CD4-positive, alpha-beta T cell treated with Interleukin-4 for 4 hours (primary cell): ENCODE results near the gene AGMO.

Experiments
- DNase-seq: peaks from one replicate; pipeline ENCODE4 v3.0.0-alpha.2; 2020

AGMO gene

DNA sequence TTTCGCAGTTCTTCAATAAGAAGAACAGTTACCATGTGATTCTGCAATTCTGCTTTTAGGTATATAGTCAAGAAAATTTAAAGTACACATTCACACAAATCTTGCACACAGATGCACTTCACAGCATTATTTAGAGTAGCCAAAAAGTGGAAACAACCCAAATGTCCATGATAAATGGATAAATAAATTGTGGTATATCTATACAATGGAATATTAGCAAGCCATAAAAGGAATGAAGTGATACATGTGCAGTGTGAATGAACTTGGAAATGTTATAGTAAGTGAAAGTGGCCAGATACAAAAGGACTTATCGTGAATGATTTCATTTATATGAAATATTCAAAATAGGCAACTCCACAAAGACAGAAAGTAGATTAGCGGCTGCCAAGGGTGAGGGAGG lies 109.1 kb downstream of the AGMO start:
- no peak for DNase-seq

DNA sequence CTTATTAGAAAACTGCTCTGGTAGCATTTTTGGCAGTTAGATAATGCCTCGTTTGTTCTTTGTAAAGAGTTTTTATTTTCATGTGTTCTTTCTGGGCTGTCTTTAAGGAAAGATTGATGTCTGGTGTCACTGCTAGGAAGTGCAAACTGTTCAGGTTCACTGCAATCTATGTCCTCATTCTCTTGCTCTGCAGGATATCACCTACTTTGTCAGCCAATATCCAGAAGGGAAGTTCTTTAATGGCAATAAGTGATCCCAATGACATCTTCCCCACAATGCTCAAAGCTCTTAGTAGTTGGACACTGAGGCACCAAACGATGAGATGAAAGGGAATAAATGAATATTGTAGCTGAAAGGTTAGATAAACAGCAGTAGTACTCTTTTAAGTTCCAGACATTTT lies 115.1 kb downstream of the AGMO start:
- DNase-seq = no peak

DNA sequence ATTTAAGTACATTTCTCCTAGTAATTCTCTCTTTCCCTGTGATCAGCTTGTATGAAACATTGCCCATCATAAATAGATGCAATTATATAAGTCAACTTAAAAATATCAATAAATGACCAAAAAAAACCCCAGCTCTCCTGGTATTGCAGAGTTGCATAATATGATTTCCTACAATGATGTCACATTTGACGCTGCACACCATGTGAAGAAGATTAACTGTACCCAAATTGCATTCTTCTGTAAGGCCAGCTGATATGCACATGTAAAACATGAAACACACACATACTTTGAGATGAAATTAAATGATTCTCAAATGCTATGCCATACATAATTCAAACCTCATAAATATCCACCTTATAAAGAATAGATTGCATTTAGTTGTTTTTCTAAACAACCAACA lies 115.5 kb downstream of the AGMO start:
- DNase-seq = no peak

DNA sequence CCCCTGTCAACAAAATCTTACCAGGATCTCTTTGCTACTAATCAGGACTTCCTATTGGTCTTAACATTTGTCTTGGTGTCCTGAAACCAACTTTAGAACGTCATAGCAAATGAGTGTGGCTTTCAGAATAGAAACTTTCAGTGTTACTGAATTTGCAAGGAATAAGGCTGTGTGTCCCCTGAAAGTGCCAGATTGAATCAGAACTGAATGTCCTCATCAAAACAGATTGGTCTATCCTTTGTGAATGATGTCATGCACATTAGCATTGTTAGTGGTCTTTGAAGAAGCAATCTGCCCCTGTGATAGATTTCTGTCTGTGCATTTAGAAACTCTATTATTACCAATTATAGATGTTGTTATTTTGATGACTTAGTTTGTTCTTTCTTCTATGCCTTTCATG lies 119.9 kb downstream of the AGMO start:
- no peak for DNase-seq

DNA sequence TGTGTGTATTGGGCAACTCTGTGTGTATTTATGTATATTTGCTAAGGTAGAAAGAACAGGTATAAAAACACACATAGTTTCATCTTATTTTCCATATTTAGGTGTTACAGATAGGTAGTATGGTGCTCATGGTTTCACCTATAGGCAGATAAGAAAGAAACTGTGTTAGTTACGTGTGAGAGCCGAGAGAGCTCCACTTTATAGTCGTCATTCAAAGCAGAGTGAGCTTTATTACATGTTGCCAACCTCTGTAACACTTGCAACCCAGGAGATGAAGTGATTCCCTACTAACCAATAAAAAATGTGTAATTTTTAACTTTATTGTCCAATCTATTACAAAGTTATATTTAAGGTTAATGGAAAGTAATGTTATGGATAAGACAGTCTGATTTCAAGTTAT lies 121.3 kb downstream of the AGMO start:
- no peak for DNase-seq

DNA sequence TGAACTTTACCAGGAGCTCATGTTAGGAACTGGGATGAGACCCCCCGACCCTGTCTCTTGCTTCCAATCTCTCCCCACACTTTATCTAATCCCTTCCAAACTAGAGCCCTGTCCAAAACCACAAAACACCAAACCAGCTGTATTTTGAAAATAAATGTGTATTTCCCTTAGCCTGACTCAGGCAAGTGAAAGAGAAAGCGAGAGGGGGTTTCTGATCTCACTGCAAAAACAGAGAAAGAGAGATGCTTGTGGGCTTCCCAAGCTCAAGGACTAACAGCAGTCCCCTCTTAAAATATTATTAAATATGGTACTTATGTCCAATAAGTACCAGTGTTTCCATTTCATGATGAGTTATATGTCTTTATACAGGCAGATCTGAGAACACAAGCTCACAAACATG lies 122.0 kb downstream of the AGMO start:
- no peak for DNase-seq

DNA sequence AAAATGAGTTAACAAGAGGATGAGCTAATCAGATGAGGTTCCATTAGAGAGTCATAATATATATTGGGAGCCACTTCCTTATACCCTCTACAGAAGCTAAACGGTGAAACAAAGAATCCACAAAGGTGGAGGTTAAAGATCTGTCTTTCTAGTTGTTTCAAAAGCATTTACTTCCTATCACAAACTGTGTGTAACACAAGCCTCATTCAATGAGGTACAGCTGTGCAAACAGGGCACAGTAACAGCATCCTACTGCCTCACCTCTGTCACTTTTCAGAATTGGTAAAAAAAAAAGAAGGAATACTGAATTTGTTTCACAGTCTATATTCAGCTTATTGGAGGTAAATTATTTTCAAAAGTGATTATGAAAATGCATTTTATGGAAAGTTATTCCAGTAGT lies 128.7 kb downstream of the AGMO start:
- DNase-seq = no peak

DNA sequence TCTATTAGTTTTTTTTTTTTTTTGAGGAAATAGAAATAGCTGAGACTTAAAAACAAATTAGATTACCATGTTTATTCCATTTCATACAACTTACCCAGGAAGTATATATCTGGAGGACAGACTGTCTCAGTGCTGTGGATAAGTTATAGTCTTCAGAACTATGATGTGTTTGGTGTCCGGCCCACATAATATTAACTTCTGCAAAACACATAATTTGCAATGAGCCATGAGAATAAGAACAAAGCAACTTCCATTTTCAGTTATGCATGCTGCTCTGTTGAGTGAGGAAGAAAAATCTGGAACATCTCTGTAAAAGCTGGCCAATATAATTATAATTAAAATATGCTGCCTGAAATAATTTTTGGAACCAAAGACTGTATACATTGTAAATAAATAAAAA lies 130.9 kb downstream of the AGMO start:
- no peak for DNase-seq

DNA sequence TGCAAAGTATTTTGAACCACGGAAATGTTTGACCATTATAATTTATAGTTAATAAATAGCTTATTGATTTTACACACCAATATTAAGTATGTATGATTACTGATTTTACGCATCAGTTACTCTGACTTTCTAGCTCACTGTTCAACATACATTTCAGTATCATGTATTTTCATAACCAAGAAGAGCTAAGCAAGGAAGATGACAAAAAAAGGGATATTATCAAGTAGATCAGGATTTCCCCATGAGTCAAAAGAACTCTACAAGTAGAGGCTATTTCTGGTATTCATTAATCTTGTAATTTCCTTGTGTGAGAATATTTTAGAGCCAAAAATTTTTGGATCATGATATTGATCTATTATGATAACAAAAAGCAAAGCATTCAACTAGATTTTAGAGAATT lies 131.6 kb downstream of the AGMO start:
- DNase-seq = no peak

DNA sequence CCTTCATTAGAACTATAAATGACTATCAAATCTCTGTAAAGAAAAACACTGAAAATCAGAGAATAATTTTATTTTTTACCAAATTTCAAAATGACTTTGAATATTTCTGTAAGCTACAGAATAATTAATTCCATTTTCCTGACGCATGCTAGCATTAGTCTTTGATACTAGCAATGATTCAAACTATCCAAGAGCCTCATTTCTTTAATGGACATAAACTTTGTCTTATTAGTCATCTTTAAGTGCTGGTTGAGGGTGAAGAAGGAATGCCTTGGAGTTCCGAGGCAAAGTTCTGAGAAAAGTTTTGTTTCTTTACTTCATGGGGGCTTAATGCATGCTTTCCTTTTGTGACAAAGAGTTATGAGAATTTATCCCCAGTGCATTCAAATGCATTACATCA lies 137.3 kb downstream of the AGMO start:
- DNase-seq = no peak

DNA sequence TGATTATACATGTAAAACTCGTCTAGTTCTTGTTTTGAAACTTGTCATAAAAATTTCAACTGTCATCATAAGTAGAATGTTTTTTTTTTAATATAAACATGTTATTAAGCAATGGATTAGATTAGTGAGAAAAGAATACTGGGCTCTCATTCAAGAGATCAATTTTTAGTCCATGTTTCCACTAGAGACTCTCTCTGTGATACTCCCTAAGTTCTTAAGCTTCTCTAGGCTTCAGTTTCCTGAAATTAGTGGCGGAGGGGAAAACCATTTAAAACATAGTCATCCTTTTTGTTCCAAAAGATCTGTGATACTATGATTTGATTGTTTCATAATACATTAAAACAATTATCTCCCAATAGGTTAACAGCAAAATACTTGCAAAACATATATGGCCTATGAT lies 142.2 kb downstream of the AGMO start:
- DNase-seq = no peak

DNA sequence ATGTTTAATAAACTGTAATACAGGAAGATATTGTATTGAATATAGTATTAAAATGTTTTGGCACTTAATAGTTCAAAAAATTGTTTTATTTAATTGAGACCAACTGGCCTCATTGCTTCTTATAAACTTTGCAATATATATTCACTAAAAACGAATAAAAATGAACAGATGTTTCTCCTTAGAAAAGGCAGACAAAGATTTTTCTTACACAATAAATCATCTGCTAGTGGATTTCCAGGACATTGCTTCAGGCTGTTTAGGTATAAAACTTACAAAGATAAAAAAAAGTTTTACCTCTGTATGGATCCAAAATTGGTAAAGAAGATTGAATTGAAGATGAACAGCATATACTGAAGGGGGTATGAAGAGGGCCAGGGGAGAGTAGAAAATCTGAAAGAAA lies 143.6 kb downstream of the AGMO start:
- DNase-seq = no peak

DNA sequence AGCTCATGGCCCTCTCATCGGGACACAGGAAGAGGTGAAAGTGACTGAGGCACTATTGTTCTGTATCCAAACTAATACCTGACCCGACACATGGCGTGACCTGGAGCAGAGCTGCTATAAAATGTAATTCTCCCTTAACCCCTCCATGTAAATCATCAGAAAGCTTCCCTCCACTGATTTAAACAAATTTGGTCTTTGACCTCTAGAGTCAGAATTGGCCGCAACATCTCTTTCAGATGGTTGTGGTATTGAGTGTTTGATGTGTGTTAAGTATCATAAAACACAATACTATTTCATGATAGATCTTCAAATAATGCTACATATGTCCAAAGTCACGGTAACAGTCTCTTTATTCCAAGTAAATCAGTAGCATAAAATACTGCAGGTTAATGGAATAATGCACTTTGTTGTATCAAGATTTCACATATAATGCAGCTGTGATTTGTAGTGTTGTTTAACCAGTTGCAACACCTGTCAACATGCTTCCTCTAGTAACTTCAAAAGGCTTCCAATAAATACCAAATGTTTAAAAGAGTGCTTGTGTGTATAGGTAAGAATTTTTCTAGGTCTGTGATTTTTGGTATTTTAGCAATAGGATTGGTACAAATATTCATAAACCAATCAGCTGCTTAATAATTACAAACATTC lies 144.3 kb downstream of the AGMO start:
- DNase-seq = no peak

DNA sequence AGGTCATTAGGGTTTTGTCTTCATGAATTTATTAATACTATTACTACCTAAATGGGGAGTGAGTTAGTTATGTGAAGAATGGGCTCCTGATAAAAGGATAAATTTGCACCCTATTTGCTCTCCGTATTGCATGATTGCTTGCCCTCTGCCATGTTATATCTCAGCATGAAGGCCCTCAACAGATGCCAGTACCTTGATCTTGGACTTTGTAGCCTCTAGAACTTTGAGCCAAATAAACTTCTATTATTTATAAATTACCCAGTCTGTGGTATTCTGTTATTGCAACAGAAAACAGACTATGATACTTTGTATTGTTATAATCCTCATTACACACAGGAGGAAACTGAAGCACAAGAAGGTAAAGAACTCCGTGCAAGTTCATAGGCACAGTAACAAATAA lies 150.8 kb downstream of the AGMO start:
- DNase-seq = no peak

DNA sequence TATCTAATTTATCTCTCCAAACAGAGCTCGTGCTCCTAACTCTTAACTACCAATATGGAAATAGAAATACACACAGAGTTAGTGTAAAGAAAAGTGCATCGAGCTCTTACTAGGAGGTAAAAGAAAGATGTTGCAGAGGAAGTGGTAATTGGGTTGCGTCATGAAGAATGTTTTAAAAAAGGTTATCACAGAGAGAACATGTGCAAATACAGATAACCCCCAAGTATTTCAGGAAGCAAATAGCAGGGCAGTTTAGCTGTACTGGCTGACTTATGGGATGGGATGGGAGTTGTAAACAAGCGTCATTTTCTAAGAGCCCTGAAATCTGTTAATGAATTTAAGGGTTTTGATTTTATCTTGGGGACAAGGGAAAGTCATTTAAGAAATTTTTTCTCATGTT lies 153.9 kb downstream of the AGMO start:
- DNase-seq = no peak

DNA sequence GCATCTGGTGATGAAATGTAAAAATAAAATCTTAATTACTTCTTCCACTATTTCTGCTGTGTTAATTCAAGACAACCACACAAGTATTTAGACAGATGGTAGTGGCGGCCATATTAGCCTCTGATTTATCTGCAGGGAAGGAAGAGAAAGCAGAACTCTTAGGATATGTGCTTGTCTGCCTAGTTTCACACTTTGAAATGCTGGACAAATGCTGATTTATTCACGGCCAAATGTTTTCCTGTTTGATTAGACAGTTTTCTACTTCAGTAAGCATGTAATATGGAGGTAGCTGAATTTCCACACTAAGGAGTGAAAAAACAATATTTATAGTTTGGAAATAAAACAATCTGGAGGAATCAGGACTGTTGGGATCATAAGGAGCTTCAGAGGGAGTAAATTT lies 158.1 kb downstream of the AGMO start:
- no peak for DNase-seq

DNA sequence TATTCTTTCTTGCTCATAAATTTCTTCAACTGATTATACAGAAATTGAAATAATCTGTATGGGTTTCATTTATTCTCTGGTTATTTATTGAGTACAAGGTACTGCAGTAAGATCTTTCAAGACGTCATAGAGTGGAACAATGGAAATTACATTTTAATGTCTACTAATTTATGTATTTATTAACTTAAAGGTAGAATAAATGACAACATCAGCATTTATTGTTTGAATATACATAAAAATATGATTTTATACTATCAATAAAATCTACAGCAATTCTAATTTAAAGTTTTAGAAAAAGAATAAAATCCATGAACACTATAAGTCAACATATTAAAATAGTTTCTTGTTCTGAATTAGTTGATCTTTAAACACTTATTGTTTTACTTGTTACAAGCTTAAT lies 158.5 kb downstream of the AGMO start:
- DNase-seq = no peak

DNA sequence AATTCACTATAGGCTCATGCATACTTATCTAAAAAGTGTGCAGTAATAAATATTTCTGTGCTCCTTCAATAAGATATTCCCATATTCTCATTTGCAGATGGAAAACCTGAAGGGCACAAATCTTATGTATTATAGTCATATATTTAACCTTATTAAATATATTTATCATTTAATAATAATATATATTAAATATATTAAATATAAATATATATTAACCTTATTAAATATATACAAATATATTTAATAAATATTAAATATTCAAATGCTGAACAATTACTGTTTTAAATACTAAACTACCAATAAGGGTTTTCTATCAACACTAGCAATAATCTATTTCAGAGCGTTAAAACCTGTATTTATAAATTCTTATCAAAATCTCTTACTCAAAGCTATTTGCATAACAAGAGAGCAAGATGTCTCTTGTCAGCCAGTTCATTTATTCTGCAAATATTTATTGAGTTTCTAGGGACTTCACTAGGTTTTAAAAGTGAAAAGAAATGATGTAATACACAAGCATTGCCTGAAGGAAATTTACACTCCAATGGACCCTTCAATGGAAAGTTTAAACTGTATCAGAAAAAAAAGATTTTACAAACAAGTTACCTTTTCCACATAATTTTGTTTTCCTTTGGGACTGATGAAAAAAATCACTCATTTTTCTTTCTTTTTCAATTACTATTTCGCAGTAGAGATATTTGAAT lies 159.2 kb downstream of the AGMO start:
- no peak for DNase-seq

DNA sequence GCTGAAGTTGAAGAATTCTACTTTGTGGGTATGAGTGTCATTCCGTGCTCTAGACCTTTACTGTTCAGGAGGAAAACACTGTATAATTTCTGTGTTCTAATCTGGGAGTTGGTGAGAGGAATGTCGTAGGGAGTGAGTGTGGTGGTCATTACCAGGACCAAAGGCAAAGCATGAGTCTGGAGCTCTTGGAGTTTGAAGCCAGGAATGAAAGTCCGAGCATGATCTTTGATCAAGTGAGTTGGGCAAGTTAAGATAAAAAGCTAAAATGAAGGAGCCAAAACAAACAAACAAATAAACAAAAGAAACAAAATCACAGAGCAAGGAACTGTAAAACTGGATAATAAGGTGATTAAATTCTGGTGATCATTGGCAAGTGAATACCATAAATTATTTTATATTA lies 161.4 kb downstream of the AGMO start:
- no peak for DNase-seq

DNA sequence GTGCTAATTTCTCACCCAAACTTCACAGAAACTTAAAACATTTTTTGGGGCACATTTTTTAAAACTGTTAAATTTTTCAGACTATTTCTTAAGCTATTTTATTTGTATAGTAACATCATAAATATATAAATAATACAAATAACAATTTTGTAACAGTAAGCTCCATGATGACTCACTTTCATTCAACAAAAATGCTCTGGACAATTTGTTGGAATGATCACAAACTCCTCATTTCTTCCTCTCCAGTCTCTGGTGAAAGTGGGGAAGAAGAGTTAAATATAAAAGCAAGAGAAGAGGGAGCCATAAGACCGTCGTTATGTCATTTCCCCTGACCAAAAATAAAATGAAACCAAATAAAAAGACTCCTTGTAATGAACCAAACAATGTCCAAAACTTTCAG lies 162.4 kb downstream of the AGMO start:
- no peak for DNase-seq

DNA sequence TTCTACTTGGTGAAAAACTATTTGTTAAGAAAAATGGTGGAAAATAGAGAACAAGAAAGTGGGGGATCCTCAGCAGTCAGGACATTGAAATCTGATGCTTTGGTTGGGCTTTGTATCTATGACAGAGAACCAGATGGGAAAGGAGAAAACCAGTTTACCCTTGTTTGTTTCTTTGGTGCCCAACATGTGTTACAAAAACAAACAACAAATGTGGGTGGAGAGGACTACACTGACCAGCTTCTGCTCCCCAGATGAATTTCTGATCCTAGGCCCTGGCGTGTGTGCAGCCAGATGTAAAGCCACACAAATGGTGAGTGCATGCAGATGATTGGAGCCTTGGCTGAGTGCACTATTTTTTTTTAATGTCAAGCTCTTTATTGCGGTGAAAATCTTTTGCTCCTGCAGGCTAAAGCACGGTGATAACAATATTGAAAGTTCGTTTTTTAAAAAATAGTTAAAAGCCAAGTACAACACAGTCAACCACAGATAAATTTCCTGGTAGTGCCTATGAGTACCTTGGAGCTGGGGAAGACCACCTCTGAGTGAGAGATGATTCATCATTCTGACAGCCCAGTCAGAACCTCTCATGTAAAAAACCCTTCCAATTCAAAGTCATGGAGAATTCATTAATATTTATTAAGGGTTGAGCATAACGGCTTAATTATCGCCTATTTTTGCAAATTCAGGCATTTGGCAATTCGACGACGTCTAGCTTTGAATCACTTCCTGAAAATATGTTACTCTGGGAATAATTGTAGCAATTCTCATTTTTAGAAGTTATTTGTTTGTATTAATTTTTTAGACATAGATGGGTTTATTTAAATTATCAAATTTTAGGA lies 163.7 kb downstream of the AGMO start:
- no peak for DNase-seq

DNA sequence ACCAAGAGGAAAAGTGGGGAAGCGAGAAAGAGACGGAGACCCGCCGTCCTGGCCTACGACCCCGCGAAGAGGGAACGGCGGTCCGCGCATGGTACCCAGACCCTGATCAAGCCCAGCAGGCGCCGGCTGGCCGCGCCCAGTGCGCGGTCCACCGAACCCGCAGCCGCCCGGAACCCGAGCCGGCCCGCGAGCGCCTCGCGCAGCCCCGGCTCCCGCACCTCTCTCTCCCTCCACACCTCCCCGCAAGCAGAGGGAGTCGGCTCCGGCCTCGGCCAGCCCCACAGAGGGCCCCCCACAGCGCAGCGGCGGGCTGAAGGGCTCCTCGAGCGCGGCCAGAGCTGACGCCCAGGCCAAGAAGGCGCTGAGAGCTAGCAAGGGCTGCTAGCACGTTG lies 164.7 kb downstream of the AGMO start:
- no peak for DNase-seq

DNA sequence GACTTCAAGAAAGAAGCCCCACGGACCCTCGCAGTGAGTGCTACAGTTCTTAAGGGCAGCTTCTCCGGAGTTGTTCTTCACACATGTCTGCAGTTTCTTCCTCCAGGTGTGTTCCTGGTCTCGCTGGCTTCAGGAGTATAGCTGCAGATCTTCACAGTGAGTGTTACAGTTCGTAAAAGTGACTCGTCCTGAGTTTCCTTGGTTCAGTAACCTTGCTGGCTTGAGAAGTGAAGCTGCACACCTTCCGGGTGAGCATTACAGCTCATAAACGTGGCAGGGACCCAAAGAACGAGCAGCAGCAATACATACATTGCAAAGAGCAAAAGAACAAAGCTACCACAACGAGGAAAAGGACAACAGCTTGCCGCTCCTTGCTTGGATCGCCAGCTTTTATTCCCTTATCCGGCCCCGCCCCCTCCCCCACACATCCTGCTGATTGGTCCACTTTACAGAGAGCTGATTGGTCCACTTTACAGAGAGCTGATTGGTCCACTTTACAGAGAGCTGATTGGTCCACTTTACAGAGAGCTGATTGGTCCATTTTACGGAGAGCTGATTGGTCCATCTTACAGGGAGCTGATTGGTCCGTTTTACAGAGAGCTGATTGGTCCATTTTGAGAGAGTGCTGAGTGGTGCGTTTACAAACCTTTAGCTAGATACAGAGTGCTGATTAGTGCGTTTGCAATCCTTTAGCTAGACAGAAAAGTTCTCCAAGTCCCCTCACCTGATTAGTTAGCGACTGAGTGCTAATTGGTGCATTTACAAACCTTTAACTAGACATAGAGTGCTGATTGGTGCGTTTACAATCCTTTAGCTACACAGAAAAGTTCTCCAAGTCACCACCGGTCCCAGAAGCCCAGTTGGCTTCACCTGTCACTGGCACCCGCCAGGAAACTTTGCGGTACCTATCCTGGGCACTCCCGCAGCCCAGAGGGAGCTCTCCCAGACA lies 165.3 kb downstream of the AGMO start:
- no peak for DNase-seq
